Iris pigment epithelial cell (primary cell): ENCODE measurements around the gene NDUFS8.

Source experiments
- DNase-seq: peaks from one replicate; pipeline ENCODE4 v3.0.0-alpha.2; 2011; ENCODE audit warnings: low read depth

NDUFS8 gene

GRCh38 chr11:68049509-68050370 lies 19.3 kb downstream of the NDUFS8 start:
- DNase-seq: peak; percentile 43

GRCh38 chr11:68050371-68050841 lies 19.9 kb downstream of the NDUFS8 start:
- DNase-seq: no peak

- DNase-seq: no peak
Measured at GRCh38 chr11:68051191-68052136, 21.0 kb downstream of the NDUFS8 start.

GRCh38 chr11:68052137-68052873 lies 21.8 kb downstream of the NDUFS8 start:
- no peak for DNase-seq

GRCh38 chr11:68053117-68053516 lies 22.6 kb downstream of the NDUFS8 start:
- DNase-seq: no peak

- DNase-seq: no peak
Measured at GRCh38 chr11:68053981-68054812, 23.7 kb downstream of the NDUFS8 start.

GRCh38 chr11:68056317-68057285 lies 26.1 kb downstream of the NDUFS8 start:
- DNase-seq: no peak

GRCh38 chr11:68057807-68058206 lies 27.3 kb downstream of the NDUFS8 start:
- no peak for DNase-seq

GRCh38 chr11:68061508-68061907 lies 31.0 kb downstream of the NDUFS8 start:
- no peak for DNase-seq

- no peak for DNase-seq
Measured at GRCh38 chr11:68064926-68065325, 34.4 kb downstream of the NDUFS8 start.

- no peak for DNase-seq
Measured at GRCh38 chr11:68065841-68066240, 35.4 kb downstream of the NDUFS8 start.

- DNase-seq: no peak
Measured at GRCh38 chr11:68066742-68067141, 36.3 kb downstream of the NDUFS8 start.

GRCh38 chr11:68067991-68068390 lies 37.5 kb downstream of the NDUFS8 start:
- no peak for DNase-seq

GRCh38 chr11:68071281-68072048 lies 41.0 kb downstream of the NDUFS8 start:
- DNase-seq: no peak

- DNase-seq: no peak
Measured at GRCh38 chr11:68074584-68075352, 44.3 kb downstream of the NDUFS8 start.

- no peak for DNase-seq
Measured at GRCh38 chr11:68076371-68077042, 46.0 kb downstream of the NDUFS8 start.
